ENCODE results near the gene RPS6KA2.
A peak's percentile ranks its signal among the peaks of the same experiment; 100 is the strongest.

Gene RPS6KA2

DNA sequence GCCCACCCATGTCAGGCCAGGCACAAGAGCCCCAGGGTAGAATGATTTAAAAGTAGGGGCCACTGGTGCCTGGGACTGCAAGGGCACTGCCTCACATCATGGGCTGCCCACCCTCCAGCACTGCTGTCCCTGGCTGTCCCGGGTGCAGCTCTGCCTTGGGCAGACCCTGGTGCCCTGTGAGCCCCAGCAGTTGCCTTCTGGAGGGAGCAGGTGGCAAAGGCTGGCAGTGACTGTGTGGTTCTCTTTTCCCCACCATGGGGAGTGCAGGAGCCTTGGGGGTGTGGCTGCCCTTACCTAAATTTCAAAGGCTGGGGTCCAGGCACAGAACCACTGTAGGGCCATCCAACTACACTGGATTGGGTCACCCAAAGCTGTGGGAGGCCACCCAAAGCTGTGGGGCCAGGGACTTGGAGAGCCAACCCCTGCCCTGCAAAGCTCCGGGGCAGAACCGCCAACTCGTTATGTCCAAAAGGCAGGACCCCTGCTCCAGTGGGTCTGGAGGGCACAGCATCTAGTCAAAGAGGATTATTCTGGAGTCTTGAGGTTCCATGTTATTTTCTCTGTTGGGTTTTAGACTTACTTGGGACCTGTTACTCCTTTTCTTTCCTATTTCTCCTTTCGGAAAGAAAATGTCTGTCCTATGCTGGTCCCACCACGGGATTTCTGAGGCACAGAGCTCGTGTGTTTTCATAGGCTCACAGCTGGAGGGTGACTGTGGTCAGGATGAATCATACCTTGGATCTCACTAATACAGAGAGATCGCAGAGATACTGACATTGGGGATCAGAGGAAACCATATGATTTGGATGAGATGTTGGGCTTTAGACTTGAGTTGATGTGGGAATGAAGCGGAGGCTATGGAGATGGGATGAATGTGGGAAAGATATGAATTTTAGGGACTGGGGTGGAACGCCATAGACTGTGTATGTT, 105.9 kb downstream of the RPS6KA2 start:
- no peak for ATAC-seq

DNA sequence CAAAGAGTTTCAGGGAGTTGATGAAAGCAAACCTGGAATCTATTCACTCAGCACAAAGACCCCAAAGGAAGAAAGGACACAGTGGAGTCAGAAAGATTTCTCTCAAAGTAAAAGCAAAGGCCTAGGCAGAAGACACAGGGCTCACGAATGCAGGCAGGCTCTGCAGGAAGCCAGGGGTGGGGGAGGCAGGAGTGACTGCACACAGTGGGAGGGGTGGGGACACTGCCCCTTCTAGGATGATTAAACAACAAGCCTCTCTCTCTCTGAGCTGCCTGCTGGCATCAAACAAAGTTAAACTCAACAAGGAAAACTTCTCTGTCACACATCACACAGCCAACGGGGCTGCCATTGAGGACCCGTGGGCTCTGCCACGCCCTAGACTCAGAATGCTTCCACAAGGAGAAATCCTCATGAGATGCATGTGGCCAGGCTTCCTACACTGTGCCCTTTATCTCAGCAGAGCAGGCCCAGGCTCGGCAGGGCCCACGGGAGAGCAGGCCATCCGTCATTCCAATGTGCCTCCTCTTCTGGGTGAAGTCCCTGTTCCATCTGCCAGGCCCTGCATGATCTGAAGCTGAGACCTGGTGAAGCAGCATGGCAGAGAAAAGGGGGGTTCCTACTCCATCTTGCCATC, 110.7 kb downstream of the RPS6KA2 start:
- ATAC-seq, result no peak

DNA sequence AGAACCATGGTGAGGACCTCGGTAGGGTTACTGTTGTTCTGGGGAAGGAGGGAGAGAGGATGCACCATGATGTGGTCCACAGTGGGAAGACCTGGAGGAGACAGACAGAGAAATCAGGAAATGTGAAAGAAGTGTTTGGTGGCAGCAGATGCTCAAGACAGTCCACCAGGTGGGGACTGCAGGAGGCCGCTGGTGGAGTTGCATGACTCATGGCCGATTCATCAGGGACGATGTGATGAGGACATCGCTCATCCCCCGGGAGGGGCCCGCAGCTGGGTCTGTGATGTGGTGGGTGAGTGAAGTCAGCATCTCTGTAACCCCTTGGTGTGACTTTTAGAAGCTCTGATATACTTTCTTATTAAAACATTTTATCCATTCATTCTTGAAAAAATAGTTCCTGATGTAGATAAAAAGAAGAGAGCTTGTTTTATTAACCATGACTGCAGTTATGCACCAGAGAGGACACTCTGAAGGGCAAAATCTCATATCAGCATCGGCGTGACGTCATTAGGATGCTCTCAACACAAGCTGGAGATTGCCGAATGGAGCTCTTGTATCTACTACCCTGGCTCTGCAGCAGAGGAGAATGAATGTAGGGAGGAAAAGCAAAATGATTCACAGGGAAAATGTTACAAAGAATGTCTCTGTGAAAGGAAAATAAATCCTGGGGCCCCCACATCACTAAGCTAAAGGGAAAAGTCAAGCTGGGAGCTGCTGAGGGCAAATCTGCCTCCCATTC, 111.8 kb downstream of the RPS6KA2 start:
- peak; percentile 96 for ATAC-seq

DNA sequence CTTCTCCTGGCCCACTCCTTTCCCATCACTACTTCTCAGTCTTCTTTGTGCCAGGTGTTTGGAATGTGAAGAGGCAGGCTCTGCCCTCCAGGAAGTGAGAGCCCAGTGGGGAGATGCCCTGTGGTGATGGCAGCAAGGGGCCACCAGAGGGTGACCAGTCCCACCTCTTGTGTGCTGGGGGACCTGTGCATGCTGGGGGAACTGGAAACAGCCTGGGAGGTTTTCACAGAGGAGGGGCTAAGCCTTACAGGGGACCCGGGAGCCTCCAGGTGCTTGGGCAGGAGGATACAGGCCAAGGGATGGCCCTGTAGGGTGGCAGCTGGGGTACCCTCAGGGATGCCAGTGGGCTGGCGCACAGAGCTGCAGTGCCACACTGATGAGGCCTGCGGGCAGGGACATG, 112.9 kb downstream of the RPS6KA2 start:
- no peak for ATAC-seq

DNA sequence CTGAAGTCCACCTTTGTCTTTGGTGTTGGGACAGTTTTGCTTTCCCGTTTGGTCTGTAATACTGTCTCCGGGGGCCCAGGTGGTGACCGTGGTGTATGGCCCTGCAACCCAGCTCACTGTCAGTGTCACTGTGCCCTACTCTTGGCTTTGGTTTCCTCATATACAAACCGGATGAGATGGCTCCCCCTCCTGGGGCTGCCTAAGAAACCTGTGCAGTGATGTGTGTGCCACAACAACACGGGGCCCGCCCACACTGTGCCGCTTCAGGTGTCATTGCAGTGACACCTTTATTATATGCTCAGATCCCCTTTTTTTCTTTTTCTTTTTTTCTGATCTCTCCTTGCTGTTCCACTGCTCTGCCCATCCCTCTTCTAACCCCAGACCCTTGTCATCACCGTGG, 114.5 kb downstream of the RPS6KA2 start:
- ATAC-seq, result peak; percentile 54 to 57

DNA sequence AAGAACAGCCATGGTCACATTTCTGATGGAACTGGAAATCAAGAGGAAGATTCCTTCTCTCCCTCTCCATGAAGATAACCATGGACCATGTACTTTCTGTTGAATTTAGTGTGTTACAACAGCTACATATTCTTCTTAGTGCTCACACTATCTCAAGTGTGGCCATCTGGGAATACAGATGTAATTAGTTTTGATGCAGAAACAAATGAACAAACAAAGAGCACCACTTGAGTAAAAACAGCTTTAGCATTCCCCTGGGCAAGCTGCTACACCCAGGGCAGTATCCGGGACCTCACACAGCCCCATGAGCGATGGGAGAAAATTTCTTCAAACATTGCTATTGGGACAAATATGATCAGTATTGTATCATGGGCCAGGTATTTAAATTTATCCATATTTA, 115.7 kb downstream of the RPS6KA2 start:
- no peak for ATAC-seq

DNA sequence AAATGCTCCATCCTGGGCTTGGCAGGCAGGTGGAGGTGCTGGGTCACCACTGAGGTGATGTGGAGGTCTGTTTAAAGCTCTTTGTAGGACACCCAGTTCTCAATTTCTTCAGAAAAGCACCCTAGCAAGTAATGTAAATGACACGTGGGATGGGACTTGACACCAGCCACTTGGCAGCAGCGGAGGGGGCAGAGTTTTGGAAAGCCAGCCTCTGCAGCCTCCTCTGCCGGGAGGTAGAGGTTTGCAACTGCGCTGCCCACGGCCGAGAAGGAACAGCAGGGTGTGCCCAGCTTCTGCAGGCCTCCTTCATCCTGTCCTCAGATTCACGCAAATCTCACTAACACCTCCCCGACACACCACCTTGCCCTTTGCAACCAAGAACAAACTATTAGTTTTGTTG, 117.9 kb downstream of the RPS6KA2 start:
- ATAC-seq, result no peak

DNA sequence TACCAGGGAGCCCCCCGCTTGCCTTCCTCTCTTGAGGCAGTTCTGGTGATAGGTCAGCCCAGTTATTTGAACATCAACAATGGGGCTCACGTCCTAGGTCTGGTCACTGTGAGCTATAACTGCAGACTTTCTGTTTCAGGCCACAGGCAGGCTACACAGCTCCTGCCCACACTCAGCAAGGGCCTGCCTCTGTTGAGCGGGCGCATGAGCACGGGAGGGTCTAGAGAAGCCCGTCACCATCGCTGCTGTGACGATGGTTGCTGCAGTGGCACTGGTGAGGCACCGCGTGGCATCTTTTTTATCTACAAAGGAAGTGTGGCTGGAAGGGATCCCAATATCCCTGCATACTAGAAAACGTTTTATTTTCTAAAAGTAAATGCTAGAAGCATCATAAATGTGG, 118.3 kb downstream of the RPS6KA2 start:
- ATAC-seq, result no peak

DNA sequence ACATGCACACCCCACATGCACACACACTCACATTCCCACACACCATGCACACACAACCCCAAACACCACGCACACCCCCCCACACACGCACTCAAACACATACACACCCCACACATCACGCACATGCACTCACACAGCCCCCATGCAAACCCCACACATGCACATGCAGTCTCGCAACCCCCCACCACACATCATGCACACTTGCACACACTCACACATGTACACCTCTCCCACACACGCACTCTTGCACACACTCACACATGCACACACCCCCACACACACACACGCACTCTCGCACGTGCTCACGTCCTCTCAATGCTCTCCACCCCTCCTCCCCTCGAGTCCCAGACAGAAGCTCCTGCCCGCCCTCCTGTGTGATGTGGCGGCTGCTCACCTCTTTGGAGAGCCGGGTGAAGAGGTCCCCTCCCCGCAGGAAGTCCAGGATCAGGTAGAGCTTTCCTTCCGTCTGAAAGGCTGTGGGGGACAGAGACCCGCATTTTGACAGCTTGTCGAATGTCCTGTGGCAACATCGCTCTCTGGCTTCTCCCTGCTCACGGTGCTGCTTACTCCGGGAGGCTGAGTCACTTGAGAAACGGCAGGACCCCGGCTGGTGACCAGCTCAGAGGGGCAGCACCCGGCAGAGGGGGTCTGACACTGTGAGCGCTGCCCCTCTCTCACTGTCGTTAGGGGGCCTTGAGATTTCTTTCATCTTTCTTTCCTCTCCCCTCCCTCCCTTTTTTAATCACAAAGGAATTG, 119.1 kb downstream of the RPS6KA2 start:
- ATAC-seq, result no peak

DNA sequence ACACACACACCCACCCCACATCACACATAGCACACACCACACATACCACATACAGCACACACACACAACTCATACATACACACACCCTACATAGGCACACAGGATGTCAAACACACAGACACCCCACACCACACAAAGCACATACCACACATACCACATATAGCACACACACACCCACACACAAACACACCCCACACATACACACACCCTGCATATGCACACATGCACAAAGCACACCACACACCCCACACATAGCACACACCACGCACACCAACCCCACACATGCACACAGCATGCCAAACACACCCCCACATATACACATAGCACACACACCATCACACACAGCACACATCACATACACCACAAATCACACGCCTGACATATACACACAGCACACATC, 119.7 kb downstream of the RPS6KA2 start:
- no peak for ATAC-seq

DNA sequence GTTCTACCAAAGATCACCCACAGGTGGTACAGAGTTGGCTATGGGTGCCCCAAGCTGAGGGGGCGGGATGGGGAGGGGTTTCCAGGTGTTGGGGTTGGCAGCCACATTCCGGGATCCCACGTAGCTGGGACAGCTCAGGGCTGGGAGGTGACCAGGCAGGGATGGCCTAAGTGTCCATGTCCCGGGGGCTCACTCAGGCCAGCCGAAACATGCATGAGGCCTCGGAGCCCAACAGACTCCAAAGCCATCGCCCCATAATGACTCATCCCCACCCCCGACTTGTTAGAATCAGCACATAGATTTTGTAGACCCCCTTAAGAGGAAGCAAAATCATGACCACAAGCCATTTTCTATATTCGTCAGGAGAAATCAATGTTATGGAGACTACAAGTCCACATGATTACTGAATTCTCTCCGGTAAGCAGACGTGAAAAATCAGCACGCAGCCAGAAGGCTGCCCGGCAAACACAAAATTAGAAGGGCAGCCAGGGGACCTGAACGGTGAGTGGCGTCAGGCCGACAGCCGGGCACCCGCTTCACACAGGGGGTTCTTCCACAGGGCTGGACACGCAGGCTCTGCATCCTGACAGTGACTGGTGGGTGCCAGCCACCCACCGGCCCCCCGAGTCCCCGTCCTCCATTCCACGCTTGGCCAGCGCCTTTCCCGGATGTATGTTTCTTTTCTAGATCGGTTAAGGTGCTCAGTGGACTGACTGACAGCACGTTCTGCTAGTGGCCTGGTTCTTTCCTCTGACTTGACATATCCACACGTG, 121.7 kb downstream of the RPS6KA2 start:
- ATAC-seq, result no peak

DNA sequence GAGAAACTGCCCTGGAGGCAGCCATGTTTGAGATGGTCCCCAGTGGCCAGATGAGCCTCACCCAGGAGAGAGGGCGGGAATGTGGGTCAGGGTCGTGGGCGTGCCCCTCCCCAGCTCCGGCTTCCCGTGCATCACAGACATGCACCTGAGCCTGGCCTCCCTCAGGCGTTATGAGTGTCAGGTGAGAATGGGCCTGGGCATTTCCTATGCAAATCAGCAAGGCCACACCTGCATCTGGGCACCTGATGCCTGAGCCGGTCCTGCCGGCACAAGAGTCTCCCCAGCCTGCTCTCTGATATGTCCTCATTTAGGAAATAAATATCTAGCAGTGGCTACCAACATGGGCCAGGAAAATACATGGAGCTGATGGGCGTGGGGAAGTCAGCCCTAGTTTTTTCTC, 123.0 kb downstream of the RPS6KA2 start:
- no peak for ATAC-seq

DNA sequence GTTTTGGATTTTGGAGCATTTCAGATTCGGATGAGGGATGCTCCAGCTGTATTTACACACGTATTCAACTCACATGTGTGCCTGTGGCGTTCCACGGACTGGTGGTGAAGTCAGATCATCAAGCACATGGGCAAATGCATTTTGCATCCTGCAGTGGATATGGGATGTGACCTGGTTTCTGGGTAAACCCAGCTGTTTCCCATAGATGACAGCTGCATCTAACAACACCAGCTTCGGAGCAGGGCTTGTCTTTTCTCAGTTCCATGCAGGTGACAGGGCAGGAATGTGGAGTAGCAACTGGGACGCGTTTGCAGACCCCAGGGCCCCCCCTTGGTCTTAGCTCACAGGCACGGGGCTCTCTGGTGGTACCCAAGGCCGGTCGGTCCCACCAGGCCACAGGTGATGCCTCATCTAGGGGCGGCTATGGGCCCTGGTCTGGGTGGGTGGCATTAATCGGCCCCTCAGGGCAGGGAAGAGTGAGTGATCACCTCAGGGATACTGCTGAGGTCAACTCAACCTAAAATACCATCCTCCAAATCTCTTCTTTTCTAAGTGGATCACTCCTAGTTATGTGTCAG, 123.8 kb downstream of the RPS6KA2 start:
- ATAC-seq, result no peak

DNA sequence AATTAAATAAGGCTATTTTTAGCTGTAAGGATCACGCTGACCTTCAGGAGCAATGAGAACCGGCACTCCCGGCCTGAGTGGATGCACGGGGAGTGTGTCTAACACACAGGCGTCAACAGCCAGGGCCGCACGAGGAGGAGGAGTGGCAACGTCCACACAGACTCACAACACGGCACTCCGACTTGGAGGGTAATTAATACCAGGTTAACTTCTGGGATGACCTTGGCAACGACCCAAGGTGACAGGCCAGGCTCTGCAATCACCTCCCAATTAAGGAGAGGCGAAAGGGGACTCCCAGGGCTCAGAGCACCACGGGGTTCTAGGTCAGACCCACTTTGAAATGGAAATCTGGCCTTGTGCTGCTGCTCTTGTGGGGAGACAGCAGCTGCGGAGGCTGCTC, 124.6 kb downstream of the RPS6KA2 start:
- ATAC-seq, result no peak

DNA sequence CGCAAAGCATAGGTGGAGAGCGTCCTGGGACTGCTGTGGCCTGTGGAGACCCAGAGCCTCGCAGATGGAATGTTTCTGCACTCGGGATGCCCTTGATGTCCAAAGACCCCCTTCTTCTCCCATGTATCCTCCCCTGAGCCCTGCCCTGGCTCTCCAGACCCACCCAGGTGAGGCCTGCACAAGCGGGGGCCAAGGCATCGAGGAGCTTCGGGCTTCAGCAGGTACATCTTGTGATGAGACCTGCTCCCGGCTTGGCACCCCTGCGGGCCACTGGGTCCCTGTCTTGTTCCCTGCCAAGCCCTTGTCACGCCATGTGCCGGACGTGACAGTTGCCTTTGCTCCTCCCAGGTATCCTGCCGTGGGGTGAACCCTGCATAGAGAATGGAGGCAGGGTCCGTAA, 125.8 kb downstream of the RPS6KA2 start:
- ATAC-seq, result no peak

DNA sequence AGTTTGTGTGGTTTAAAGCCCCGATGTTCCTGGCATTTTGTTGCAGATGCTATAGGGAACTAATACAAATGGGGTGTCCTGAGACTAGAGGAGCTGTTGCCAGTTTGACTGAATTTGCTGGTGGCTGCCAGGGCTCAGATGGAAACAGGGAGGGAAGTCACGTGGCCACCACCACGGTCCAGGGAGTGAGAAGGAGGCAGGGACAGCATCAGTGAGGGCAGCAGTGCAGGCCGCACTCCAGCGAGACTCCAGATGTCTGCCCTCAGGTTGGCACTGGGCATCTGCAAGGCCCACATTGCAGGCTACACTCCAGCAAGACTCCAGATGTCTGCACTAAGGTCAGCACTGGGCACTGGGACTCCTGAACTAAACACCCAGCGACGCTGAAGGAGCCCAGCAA, 126.8 kb downstream of the RPS6KA2 start:
- no peak for ATAC-seq

DNA sequence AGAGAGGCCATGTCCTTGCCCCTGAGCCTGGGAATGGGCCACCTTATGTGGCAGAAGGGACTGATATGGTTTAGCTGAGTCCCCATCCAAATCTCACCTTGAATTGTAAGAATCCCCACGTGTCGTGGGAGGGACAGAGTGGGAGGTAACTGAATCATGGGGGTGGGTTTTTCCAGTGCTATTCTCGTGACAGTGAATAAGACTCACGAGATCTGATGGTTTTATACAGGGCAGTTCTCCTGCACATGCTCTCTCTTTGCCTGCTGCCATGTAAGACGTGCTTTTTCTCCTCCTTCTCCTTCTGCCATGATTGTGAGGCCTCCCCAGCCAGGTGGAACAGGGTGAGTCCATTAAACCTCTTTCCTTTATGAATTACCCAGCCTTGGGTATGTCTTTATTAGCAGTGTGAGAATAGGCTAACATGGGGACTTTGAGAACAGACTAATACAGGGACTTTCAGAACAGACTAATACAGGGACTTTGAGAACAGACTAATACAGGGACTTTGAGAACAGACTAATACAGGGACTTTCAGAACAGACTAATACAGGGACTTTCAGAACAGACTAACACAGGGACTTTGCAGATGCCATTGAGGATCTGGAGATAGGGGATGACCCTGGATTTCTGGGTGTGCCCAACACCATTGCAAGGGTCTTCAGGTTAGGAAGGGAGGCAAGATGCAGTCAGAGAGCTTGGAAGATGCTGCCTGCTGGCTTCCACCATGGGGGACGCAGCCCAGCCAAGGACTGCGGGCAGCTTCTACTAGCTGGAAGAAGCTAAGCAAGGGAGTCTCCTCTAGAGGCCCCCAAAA, 127.5 kb downstream of the RPS6KA2 start:
- peak; percentile 67 to 77 for ATAC-seq

DNA sequence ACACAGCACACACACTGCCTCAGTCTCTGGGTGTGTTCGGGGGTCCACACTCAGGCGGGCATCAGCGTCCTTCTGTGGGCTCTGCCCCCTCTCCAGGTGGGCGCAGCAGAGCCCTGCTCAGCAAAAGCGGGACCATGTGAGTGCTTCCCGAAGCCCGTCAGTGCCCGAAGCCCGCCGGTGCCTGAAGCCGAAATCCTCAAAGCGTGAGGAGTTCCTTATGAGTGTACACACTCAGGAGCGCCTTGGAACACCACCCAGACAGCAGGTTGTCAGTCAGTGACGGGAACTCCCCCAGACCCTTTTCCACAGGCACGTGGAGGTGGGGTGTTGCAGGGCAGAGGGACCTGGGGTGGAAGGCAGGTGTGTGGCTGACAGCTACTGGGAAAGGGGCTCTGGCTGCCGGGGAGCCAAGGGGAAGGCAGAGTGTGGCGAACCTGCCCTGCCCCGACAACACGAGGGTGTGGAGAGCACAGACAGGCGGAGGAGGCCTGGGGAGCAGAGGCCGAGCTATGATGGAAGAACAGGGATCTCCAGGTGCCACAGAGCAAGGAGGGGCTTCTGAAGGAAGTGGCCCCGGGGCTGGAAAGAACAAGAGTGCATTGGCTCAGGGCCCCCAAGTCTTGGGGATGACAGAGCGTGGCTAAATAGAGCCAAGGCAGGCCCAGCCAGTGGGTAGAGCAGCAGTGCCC, 128.2 kb downstream of the RPS6KA2 start:
- ATAC-seq, result no peak

DNA sequence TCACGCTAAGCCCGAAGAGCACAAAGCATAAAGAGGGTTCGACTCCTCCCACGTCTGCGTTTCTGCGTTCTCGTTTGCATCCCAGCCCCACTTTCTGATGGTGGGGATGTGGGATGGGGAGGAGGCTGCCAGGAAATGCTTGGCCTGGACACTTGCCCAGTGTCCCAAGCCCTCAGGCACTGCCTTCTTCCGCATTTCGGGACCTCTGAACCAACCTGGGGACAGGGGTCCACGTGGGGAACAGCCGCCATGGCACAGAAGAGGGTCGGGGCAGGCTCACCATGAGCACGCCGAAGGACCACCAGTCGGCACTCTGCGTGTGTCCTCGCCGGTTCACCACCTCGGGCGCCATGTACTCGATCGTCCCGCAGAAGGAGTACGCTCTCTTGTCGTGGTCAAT, 128.8 kb downstream of the RPS6KA2 start:
- ATAC-seq, result no peak

Data from activated CD4-positive, CD25-positive, alpha-beta regulatory T cell treated with anti-CD3 and anti-CD28 coated beads, Interleukin-2, amount 50 U/mL, for 24 hours (primary cell).